AG08395 (cell line): Measurements from ENCODE around the gene PARP11.
A peak's percentile ranks its signal among the peaks of the same experiment; 100 is the strongest.

Experiments
- DNase-seq: peaks from one replicate; pipeline ENCODE4 v3.0.0; 2012; ENCODE audit warnings: mixed read lengths, low spot score

The PARP11 gene, protein sequence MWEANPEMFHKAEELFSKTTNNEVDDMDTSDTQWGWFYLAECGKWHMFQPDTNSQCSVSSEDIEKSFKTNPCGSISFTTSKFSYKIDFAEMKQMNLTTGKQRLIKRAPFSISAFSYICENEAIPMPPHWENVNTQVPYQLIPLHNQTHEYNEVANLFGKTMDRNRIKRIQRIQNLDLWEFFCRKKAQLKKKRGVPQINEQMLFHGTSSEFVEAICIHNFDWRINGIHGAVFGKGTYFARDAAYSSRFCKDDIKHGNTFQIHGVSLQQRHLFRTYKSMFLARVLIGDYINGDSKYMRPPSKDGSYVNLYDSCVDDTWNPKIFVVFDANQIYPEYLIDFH

DNA sequence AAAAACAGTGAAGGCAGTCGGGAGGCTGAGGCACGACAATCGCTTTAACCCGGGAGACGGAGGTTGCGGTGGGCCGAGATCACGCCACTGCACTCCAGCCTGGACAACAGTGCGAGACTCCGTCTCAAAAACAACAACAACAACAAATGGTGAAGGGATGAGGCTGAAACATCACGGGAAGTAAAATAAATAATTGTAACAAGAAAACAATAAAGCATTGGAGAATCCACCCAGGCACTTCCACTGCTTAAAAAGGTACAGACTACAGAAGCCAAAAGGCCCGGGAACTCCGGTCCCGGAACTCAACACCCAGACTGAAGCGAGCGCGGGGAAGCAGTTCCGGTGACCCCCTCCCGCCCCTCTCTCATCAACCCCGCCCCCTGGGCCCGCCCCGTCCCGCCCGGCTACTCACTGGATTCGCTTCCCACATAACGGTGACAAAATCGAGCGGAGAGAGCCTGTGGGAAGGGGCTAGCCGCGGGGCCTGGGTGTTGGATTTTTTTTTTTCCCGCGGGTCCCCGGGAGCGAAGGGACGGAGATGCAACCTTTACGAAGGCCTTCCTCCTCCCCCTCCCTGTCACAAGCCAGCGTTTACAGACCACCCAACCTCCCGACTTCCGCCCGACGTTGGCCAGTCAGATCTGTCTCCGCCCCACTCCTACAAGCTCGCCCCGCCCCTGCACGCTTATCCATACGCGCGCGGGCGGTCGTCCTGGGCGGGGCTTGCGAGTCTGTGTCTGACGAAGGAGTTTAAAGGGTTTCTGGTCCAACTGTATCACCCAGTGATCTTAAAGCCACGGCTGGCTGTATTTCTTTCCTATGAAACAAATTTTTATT, at the start of gene PARP11:
PARP11 (minus strand) TSS at position 600 of the 837 bp plus-strand sequence; CDS start at position 430, 170 bp downstream.
- peak; percentile 96 for DNase-seq

DNA sequence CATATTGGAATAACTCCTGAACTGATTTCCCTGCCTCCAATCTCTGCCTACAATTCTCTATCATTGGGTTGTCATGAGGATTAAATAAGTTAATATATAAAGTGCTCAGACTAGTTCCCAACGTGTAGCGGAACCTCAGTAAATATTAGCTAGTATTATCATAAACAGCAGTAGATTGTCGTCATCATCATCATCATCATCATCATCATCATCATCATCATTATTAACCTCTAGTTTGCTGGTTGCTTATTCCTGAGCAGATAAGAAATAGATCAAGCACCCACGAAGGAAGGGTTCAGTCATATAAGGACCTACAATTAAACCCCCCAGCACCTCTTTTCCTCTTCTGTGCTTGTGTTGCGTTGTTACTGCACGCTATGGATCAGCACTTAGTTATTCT, 48.8 kb upstream of the PARP11 start:
- no peak for DNase-seq

DNA sequence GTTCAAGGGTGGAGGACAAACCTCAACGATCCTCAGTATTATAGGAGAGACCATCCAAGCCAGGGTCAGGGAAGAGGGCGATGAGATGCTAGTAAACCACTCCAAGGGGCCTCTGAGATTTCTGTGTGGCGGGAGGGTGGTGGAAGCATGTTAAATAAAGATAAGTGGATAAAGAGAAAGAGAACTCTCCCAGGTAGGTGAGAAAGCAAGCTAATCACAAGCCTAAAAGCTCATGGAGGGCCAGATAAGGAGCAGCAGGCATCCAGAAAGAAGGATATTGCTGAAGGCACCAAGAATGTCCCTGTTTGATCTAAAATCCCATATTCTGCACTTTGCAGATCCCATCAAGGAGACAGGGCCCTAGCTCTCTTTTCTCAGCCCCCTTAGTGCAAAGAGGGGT, 48.3 kb upstream of the PARP11 start:
- DNase-seq: no peak

DNA sequence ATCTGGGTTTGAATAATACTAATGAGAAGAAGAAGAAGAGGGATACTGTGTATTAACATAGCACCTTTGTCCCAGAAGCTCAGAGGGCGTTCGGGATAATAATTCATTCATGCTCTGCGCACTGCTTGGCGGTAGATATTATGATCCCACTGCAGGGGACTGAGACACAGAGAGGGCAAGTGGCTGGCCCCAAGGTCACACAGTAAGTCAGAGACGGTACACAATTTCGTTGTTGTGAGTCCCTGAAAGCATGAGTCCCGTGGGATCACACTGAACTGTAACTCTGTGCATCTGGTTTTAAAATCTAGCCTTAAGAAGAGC, 47.9 kb upstream of the PARP11 start:
- no peak for DNase-seq

DNA sequence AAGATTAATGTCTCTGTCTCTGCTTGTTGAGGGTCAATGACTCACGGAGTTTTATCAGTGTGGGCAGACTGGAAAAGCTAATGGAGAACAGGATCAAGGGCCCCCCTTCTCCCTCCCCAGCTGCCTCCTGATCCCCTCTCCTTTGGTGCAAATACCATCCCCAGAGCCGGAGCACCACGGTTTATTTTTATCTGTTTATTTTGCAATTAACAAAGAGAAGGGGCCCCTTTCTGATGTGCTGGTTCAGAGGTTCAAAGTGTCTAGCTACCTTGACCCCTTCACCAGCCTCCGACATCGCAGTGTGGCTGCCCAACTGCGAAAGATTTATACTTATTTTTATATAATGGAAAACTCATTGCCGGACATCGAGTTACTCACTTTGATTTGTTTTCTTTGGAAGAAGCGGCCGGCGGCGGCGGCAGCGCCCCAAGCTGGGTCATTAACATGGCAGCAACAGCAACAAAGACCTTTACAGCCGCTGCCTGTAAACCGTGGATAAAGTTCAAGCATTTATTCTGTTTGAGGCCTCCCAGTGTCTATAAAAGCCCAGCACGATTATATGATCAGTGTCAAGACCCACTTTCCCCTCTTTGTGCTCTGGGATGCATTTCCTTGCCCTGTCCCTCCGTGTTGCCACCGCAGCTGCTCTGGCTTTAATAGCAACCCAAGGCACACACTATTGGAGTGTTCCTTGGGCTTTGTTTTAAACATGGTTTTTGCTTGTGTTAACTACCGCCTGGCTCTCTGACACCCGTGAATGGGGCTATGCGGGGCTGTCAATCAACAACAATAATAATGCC, 47.4 kb upstream of the PARP11 start:
- DNase-seq: no peak

DNA sequence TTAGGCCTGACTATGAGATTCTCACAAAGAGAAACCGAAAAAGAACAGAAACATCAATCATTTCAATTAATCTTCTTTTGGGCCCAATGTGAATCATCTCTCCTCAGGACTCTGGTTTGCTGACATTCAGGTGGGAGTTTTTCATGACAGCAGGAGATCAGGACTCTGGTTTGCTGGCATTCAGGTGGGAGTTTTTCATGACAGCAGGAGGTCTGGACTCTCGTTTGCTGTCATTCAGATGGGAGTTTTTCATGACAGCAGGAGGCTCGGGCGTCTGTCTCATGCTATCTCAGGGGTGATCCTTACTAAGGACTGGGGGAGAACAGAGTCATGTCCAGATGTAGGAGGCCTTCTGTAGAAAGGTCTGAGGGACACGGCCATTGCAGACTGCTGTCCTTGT, 40.1 kb upstream of the PARP11 start:
- DNase-seq: no peak

DNA sequence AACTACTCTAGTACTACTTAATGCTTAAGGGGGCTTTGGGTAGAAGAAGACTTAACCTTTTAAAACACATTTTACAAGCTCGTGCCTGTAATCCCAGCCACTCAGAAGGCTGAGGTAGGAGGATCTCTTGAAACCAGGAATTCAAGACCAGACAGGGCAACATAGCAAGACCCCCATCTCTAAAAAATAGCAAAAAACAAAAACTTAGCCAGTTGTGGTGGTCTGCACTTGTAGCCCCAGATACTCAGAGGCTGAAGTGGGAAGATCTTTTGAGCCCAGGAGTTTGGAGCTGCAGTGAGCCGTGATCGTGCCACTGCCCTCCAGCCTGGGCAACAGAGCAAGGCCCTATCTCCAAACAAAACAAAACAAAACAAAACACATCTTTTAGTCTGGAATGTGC, 39.7 kb upstream of the PARP11 start:
- no peak for DNase-seq

DNA sequence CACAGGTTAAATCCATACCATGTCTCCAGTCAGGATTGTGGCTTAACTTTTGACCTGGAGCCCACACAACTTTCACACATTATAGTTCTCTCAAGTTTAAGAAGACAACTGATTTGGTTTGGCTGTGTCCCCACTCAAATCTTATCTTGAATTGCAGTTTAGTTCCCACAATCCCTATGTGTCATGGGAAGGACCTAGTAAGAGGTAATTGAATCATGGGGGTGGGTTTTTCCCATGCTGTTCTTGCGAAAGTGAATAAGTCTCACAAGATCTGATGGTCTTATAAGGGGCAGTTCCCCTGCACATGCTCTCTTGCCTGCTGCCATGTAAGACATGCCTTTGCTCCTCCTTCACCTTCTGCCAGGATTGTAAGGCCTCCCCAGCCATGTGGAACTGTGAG, 38.2 kb upstream of the PARP11 start:
- DNase-seq: no peak

DNA sequence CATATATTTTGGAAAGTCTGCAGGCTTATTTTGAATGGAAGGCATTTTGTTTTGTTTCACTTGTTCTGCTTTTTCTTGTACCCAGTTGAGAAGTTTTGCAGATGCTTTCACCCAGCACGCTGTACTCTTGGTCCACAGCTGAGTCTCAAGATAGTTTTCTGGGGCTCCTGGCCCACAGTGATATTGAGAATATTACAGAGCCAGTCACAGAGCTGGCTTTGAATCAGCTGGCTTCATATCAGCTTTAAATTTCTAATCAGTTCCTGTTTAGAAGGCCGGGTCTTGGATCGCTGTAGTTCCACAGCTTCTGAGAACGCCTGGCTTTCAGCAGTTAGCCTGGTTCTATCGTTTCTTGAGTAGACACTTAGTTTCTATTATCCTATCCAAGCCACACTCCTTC, 32.5 kb upstream of the PARP11 start:
- DNase-seq: no peak

DNA sequence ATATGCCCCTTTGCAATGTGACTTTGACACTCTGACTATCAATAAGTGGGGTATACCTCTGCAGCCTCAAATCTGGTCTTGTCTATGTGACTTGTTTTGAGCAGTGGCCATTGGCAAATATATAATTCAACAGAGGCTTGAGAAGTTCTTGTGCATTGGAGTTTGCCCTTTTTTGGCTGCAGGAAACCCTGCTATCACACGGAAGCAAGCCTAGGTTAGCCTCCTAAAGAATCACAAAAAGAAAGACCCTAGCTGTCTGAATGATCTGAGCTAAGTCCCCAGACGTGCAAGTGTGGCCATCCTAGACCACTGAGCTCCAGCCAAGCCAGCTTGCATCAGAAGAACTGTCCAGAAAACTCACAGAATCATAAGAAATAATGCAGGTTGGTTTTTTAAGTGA, 31.8 kb upstream of the PARP11 start:
- DNase-seq: no peak

DNA sequence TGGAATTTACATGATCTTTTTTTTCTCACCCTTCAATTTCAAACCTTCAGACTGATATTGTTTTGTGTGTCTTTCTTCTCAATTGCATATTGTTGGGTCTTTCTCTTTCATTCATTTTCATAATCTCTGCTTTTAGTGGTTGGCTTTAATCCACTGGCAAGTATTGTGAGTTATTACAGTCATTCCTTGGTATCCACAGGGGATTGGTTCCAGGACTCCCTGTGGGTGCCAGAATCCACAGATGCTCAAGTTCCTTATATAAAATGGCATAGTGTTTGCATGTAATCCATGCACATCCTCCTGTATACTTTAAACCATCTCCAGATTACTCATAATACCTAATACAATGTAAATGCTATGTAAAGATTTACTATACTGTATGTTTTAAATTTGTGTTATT, 29.7 kb upstream of the PARP11 start:
- no peak for DNase-seq

DNA sequence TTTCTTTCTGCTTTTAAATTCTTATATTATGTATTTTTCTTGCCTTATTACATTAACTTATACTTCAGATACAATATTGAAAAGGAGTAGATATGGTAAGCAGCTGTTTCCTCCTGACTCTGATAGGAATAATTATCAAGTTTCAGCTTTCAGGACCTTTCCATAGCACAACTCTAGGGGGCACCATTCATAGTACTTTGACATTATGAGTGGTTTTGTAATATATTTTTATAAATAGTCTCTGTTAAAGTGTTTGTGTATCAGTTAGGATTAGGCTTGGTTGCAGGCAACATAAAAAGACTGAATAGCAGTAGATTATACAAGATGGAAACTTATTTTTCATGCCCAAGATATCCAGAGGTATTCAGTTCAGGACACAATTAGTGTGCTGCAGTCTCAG, 27.9 kb upstream of the PARP11 start:
- DNase-seq: no peak

DNA sequence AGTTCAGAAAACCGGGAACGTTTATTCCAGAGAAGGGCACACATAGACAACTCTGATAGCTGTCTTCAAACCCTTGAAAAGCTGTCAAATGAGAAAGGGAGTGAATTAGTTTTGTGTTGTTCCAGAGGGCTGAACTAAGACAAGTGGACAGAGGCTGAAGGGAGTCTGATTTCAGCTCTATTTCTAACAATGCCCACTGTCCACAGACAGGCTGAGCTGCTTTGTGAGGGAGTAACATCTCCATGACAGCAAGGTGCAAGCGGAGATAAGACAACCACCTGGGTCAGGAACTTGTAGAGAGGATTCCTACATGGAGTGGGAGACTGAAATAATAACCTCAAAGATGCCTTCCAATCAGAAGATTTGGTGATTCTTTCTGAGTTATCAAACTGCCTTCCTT, 25.6 kb upstream of the PARP11 start:
- no peak for DNase-seq

DNA sequence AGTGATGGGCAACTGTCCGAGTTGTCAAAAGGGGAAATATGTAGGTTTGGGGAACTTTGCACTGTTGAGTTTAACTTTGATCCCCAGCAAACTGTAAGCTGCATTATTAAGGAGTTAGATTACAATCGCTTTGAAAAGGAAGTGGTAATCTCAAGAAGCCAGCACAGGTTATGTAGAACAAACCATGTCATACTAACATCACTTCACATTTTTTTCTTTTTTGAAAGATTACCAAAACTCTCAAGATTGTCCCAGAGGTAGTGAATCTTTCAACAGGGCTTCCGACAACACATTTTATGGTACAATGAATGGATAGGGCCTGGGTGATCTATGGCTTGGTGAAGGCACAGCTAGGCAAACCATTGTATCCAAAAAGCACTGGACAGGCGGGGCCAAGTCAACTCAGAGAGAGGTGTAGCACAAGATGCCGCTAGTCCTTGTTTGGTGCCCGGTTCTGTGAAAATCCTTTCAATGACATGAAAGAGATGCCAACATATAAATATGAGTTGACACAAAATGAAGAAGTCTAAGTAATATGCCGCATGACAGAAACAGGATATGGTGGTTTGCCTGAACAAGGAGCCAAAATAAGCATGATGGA, 24.3 kb upstream of the PARP11 start:
- no peak for DNase-seq

DNA sequence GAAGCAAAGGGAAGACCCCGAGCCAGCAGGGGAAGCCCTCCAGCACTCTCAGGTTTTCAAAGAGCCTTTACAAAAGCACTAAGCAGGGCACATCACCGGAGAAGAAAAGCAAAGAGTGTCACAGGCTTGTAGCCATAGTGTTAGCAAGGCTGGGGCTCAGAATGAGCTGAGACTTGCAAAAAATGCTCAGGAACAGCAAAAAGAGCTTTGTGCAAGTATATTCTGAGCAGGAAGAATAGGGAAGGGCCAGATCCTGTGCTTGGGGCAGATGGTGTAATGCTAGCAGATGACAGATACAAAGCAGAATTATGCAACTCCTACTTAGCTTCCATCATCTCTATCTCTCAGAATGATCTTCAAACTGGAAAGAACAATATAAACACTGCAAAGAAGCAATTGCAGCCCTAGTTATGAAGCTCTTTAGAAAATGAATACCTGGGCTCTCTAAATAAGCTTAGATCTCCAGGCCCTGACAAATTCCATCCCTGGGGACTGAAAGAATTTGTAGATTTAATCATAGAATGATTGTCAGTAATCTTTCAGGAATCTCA, 23.7 kb upstream of the PARP11 start:
- DNase-seq: no peak

DNA sequence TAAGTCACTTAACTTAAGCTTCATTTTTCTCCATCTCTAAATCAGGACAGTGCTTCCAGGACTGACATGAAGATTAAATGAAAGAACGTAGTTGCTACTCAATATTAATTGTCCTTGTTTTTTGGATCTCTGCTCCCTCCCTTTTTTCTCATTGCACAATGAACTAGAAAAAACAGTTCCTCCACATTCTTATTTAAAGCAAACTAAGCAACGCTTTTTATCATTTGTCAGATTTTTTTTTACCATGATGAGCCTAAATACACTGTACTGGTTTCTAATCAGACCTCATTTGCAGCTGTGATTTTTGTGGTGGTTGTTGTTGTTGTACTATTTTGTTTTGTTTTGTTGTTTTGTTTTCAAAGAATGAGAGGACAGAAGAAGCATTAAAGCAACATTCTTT, 23.2 kb upstream of the PARP11 start:
- DNase-seq: no peak

DNA sequence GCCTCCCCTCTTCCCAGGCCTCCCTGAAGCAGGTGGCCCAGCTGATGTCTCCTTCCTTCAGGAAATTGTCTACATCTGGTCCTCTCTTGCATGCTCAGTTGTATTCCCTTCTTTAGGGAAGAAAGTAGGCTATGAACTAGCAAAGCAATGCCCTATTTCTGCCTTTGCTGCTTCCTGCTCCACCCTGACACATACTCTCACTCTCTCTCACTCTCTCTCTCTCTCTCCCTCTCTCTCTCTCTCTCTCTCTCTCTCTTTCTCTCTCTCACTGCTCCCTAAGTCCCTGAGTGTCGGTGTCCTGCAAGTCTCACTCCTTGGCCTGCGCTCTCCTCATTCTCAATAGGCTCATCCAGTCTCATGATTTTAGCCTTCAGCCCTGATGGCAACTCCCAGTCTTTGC, 19.4 kb upstream of the PARP11 start:
- DNase-seq: no peak

DNA sequence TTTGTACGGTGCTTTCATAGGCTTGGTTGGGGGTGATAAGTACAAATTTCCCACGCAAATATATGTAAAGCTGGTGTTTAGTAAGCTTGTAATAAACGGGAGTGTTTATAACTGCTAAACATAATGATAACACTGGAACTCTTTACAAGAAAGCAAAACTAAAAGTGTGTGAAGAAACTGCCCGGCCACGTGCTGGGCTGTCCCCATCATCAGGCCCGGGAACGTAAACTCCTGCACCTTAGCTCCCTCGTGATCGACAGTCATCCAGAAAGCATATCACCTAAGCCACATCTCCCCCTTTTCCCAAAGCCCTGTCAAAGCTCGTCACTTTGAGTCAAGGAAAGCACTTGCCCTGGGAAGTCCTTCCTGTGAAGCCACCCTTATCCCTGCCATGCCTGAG, 18.0 kb upstream of the PARP11 start:
- no peak for DNase-seq

DNA sequence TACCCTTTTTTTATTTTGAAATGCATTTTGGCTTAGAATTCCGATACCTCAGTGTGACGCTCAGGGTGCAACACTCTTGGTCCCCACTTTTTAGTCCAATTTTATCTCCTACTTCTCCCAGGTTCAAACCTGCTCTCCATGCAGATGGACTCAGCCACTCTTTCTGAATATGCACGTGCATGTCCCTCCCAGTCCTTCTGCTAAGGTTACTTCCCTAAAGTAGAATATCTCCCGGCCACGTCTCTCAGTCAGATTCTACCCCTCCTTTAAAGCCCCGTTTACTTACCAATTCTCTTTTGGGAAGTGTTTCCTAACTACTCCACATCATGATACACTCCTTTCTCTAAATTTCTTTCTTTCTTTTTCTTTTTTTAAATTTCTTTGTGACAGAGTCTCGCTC, 15.5 kb upstream of the PARP11 start:
- DNase-seq: no peak

DNA sequence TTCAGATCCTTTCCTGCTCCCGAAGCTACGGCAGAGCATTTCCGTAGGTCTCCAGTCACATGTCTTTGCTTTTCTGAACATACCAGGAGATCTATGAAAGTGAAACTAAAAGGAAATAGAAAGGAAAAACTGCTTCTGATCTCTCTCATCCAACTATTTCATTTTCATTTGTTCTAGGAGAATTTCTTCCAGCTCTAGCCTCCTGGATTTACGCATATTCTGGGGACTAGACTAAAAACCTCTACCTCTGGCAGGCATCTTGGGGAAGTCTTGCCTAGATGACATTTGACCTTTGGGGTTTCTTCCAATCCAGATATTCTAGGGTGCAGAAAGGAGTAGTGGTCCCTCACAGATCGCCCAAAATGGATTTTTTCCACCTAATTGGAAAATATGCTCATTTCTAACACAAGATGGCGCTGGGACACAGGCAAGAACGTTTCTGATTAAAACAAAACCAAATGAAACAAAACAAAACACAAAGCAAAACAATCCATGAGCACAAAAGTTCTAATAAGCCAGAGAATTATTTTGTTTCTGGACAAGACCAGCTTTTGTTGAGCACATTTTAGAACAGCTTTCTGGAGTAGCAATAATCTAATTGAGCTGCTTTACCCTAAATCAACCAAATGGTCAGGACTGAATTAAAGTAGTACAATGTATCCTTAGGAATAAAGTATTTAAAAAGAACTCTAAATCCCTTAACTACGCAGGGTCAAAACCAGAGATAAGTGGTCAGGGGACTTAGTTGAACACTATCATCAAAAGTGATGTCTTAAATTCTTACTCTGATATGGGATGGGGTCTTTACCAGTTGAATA, 12.3 kb upstream of the PARP11 start:
- DNase-seq: peak; percentile 29

DNA sequence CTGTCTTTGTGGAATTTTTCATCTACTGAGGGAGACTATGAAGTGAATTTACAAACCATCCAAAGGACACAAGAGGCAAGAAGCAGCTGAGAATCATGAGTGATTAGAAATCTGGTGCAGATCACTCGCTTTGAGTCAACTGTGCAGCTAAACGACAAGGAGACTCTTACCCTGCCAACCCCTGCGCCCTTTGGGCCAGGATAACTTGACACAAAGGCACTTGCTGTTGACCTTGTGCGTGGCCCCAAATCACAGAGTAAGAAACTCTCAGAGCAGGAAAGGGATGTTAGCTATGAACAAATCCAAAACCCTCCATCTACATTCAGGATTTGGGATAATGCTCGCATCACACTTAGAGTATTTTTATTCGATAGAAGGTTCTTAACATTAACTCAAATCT, 11.5 kb upstream of the PARP11 start:
- DNase-seq: no peak
